Peyer's patch (tissue), 4 donors: ENCODE data around the gene EXOC4.

Experiments
- CTCF ChIP-seq, 6 experiments: fragments of 450-650 bp in 4 of 6; fragments of 200-600 bp in 2 of 6; sonication (generic) in 1 of 6; IDR thresholded peaks; one replicate each; pipeline ENCODE4 v1.5.1; 2017 to 2019; ENCODE audit warnings: antibody characterized with exemption in 6 of 6, mild to moderate bottlenecking in 3 of 6, moderate library complexity in 1 of 6
- POLR2A ChIP-seq, 2 donors: fragments of 450-650 bp; IDR thresholded peaks; one replicate each; pipeline ENCODE4 v1.5.1; 2017; ENCODE audit warnings: antibody characterized with exemption in 2 of 2, mild to moderate bottlenecking in 2 of 2, moderate library complexity in 2 of 2

GRCh38 chr7:134028853-134029252, 776.0 kb downstream of the EXOC4 start:
- TF ChIP-seq CTCF (IDR thresholded peaks at IDR 0.05), result no peak
- TF ChIP-seq POLR2A (IDR thresholded peaks at IDR 0.05), result no peak
